Measurements from ENCODE around the gene NDST1.

NDST1 gene

DNA sequence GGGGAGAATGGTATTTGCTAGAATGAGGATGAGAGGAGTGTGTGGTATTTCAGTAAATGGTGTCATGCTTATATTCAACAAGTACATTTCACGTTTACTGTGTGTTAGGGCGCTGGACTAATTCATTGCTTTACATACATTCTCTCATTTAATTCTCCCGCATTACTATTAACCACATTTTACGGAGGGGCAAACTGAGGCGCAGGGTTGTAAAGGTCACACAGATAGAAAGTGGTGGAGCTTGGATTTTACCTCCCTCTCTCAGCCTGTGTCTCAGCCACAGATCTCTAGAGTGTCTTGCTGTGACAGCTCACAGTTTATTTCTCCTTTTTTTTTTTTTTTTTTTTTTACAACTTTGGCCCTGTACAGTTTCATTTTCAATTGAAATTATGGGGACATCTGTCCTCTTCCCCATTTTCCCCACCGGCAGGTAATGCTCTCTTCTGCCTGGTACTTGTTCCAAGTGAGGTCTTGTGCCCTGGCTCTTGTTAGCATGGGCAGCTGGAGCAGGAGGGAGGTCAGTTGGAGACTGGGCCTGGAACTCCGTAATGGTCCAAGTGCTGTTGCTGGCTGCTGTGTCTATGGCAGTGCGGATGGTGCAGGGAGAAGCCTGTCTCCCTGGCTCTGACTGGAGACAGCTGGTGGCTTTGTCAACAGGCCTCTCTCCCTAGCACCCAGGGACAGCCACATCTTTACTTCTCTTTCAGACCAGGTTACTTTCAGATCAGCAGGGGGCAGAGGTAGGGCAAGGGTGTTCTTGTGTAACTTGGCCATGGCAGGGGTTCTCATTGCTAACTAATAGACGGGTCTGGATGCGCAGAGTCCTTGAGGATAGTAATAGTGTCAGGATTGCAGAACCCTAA, 20.5 kb upstream of the NDST1 start:
- peak overlapping the region; percentile 61 to 98 (median 86) for H3K4me3 ChIP-seq

DNA sequence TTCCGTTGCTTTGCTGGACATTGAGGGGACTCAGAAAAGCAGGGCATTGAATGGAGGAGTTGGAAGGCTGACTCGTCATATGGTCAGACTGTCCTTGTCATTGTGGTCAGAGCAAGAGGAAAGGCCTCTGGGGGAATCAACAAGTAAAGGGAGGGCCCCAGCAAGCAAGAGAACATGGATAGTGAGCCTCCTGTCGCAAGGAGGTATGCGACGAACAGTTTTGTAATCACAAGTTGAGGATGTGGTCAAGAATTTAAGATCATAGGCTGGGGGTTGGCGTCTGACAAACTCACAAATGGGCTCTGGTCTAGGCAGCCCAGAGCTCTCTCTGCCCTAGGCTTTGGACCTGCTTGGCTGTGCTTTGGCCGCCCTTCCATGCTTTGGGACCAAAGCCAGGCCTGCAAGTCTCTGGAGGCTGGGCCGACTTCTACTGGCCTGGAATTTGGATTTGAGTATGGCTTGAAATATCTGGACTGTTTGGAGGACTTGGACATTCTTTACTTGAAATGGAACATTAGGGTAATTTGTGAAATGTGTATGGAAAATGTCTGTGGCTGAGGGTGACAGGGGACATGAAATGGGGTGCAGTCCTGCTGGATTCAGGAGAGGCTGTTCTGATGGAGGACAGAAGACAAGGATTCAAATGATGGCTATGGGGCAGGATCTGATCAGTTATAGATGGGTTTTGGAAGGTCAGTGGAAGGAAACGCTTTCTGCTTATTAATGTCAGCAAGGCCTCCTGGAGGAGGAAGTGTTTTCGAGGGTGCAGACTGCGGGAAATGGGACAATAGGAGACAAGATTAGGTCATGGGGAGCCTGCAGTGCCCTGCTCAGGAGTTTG, 19.2 kb upstream of the NDST1 start:
- Histone ChIP-seq H3K4me3 (peak overlapping the region in 2 of 7 experiments; percentile 86 to 90), H3K27ac (peak overlapping the region in 20 of 21 experiments; percentile 55 to 99 (median 98))

More for the DNA sequence above, 20.5 kb upstream of the NDST1 start:
- peak overlapping the region; percentile 55 to 99 (median 98) for H3K27ac ChIP-seq

DNA sequence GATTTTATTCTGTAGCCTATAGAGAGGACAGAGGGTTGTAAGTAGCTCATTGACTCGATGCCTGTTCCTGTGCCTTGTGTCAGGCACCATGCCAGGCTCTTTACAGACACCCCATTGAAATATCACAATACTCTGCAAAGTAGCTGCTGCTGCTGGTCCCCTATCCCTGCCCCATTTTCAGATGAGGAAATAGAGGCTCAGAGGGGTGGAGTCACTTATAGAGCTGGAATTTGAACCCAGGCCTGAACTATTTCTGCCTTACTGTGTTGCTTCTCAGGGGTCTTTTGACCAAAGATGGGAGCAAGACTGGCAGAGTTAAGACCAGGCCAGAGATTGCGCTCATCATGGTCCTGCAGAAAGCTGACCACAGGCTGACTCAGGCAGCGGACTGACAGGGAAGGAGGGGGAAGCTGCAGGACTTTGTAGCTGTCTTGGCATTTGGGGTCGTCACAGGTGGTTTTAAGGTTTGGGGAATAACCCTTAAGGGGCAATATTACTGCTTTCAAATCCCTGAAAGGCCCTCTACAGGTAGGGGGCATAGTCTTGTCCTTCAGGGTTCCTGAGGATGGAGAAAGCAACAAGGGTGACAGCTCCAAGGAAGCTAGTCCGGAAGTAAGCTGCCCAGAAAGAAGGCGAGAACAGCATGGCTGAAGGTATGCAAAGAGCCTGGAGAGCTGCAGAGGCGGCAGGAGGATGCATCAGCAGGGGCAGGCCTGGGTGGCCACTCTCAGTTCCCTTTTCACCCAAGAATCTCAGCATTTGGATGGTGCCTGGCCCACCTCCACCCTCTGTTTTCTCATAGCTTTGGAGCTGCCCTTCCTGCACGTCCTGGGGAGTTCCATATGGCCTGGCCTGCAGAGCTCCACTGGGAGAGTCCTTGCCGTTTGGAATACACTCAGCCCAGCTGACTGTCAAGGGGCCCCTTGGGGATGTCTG, 18.3 kb upstream of the NDST1 start:
- peak overlapping the region in 20 of 21 experiments; percentile 46 to 99 (median 98) for H3K27ac ChIP-seq

DNA sequence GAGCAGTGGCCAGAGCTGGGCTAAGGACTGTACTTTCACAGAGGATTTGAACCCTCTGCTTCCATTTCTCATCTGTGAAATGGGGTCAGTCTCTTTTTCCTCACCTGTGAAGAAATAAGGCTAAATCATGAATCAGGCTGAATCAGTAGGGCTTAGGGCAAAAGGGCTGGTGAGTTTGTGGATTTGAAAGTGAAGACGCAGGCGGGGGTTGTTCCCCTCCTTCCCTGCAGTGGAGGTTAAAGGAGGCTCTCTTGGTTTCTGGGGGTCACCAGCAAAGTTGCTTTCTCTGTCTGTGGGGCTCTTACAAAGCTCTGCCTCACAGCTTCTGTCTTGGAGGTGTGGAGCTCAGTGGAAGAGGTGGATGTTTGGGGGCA, 17.6 kb upstream of the NDST1 start:
- H3K4me3 ChIP-seq, result no peak overlapping the region
- H3K27ac ChIP-seq, result peak overlapping the region in 20 of 21 experiments; percentile 46 to 99 (median 98)

More for the DNA sequence above, 18.3 kb upstream of the NDST1 start:
- no peak overlapping the region for H3K4me3 ChIP-seq

DNA sequence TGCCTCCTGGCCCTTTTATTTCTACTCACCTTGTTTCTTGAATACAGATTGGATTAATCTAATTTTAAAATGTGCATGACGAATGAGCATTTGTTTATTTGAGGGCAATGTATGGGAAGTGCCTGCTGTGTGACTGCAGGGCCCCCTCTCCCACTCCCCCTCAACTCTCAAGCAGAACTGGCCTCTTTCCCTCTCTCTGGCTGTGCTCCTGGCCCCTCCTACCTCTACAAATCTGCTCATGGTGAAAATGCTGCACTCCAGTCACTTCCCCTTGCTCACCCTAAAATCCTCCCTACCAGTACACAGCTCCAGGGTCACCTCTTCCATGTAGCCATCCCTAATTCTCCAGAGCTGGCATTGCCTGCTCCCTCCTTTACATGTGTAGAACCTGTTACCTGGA, 17.2 kb upstream of the NDST1 start:
- Histone ChIP-seq H3K27ac (peak overlapping the region in 20 of 21 experiments; percentile 46 to 99 (median 98)), H3K4me3 (no peak overlapping the region)

DNA sequence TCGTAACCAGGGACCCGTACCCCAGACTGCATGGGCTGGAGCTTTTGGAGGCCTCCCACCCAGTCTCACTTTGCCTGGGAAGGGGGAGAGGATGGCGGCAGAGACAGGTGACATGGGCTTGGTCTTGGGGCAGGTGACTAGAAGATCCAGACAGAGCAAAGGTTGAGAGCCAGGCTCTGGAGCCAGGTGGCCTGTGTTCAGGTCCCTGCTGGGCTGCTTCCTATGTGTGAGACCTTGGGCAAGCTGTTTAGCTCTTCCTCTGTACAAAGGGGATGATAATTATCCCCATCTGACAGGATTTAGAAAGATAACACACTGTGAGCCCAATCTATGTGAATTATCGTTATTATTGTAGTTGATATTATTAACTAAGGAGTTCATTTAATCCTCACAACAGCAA, 16.1 kb upstream of the NDST1 start:
- Histone ChIP-seq H3K27ac (peak overlapping the region in 19 of 21 experiments; percentile 42 to 99 (median 96)), H3K4me3 (no peak overlapping the region)

DNA sequence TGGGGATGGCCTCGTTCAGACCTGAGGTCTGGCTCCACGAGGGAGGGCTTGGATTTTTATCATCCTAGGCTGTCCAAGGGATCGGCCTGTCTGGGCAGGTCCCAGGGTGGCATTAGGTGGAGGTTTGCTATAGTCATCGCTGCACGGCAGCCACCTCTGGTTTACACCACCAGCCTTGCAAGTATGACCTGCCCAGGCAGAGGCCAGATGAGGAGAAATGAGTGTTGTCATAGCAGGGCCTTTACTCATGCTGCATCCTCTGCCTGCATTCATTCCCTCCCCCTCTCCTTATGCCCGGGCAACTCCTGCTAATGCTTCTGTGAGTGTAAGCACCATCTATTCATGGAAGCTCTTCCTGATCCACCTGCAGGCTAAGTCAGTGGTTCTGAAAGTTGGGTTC, 15.3 kb upstream of the NDST1 start:
- Histone ChIP-seq H3K27ac (peak overlapping the region in 20 of 21 experiments; percentile 42 to 99 (median 93)), H3K4me3 (no peak overlapping the region)

DNA sequence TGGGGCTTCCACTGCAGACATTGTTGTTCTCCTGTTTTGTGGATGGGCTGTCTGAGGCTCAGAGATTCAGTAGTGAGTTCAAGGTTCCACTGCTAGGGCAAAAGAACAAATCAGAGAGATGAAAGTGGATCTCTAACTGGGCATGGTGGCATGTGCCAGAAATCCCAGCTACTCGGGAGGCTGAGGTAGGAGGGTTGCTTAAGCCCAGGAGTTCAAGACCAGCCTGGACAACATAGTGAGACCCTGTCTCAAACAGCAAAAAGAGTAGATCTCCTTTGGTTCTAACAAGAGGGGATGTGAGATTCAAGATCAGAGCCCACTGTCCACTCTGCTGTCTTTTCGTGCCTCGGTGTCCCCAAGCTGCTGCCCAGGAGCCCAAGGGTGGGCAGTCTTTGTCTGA, 11.8 kb upstream of the NDST1 start:
- Histone ChIP-seq H3K4me3 (no peak overlapping the region), H3K27ac (peak overlapping the region in 20 of 21 experiments; percentile 20 to 91 (median 82))

DNA sequence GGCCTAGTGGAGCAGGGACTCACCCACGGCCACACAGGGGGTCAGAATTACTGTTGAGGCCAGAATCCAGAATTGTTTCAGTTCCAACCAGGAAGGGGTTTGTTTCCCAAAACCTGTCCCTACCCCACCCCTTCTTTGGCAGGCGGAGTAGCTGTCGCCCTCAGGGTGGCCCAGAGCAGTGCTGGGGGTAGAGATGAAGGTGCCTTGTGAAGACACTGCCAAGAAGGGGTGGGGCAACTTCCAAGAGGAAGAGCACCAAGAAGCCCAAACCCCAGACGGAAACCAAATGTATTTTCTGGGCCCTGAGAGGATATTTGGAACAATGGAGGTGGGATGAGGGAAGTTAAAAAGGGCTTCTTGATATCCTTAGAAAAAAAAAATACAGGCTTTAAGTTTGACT, 11.4 kb upstream of the NDST1 start:
- Histone ChIP-seq H3K27ac (peak overlapping the region in 20 of 21 experiments; percentile 20 to 91 (median 82)), H3K4me3 (no peak overlapping the region)

DNA sequence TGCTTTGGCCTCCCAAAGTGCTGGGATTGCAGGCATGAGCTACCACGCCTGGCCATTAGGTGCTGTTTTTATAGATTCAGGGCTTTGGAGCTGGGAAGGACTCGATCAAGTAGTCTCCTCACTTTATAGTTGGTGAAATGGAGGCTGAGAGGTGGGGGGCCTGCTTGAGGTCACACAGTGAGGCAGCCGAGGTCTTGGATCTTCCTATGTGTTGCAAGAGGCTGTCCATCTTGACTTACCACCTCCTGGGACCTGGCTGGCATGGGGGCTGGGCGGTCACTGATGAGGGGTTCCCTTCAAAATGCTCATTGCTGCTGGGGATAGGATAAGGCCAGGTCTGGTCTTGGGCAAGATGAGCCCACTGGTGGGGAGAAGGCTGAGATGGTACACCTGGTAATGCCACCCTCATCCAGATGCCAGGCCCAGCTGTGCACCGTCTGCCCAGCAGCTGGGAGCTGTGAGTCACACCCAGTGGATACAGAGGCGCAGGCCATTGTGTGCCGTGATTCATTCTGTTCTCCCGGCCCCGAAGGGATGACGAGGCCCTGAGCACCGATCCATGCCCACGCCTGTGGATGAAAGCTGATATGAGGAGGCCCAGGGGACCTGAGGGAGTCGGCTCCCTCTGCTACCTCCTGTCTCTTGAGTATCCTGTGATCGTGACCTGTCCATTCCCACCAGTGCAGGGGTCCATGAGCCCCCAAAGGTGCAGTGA, 10.5 kb upstream of the NDST1 start:
- H3K4me3 ChIP-seq, result peak overlapping the region in 2 of 7 experiments; percentile 7 to 9

DNA sequence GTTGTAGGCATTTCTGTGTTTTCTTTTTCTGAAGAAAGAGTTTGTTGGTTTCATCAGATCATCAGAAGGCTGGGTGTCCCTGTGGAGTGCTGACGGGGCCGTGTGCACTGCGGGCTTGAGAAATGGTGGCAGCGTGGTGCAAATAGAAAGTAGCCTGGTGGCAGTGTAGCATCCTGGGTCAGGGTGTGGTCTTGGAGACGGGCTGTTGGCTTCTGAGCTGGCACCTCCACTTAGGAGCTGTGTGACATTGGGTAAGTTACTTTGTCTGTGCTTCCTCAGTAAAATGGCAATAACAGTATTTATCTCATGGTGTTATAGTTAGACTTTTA, 10.0 kb upstream of the NDST1 start:
- peak overlapping the region in 20 of 21 experiments; percentile 30 to 91 (median 82) for H3K27ac ChIP-seq
- peak overlapping the region in 2 of 7 experiments; percentile 7 to 9 for H3K4me3 ChIP-seq

More for the DNA sequence above, 10.5 kb upstream of the NDST1 start:
- peak overlapping the region in 20 of 21 experiments; percentile 30 to 91 (median 82) for H3K27ac ChIP-seq

DNA sequence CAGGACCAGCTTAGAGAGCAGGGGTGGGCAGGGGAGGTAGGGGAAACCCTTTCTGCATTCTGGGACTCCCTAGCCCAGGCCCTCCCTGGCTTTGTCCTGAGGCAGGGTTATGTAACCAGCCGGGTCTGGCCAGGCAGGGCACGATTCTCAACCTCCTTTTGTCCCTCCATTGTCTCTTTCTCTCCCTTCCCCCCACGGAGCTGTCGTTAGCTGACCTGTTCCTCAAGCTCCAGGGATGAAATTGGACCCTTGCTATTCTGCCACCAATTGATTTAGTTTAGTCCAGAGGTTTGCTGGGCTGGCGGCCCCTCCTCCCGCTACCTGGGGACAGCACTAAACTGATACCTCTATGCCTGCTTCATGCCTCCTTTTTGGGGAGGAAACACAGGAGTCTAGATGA, 9.4 kb upstream of the NDST1 start:
- Histone ChIP-seq H3K27ac (peak overlapping the region in 20 of 21 experiments; percentile 30 to 91 (median 82)), H3K4me3 (peak overlapping the region in 1 of 7 experiments; percentile 9)

DNA sequence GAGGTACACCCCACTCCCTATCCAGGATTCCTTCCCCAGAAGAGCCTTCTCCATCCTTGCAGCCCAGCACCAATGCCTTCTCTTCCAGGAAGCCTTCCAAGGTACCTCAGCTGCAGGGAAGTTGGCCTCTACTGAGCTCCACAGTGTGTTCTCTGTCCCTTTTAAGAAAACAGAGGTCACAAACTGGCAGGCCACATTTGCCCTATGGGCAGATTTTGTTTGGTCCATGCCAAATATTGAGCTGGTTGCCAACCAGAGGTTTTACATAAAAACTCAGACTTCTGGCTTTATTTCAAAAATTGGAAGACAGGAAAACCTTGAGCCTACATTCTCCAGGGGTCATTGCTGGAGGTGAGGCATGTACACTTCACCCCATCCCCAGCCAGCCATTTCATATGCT, 9.0 kb upstream of the NDST1 start:
- H3K4me3 ChIP-seq, result no peak overlapping the region
- H3K27ac ChIP-seq, result peak overlapping the region in 18 of 21 experiments; percentile 66 to 91 (median 83)

DNA sequence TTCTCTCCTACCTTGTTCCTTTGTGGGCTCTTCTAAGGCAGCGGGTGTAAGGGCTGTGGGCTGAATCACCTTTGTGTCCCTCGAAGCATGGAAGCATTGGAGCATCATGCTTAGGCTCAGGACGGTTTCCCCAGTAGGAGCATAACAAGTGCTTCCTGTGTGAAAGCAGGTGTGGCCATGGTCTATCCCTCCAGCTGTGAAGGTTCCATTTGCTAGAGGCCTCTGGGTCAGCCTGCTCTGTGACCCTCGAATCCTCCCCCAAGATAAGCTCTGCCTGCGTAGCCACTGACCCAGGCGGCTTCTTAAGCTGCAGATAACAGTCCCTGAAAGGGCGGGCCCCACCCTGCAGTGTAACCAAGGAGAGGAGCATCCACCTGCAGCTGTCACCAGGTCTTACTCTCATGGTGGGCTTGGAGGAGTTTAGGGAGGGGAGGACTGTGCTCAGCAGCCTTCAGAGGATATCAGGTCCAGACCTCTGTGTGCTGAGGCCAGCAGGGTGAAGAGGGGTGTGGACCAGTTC, 8.4 kb upstream of the NDST1 start:
- Histone ChIP-seq H3K4me3 (no peak overlapping the region), H3K27ac (peak overlapping the region in 15 of 21 experiments; percentile 62 to 91 (median 85))

DNA sequence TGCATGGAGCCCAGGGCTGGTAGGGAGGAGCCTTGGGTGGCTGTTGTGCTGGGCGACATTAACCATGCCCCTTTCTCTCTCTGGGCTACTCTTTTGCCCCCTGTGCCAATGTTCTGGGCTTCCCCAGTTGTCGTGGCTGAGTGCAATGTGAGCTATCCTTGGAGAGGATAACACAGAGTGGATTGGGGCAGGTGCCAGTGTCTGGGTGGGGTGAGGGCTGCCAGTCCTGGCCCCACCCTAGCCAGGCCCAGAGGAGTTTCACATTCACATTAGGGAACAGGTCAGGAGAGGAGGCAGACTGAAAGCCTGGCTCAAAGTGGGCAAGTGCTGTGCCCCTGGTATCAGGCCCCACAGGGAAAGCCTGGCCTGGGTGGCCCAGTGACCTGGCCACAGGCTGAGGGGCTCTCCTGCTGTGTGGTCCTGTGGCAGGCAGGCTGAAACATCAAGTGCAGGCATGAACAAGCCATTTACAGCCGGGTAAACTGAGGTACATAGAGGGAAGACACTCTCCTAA, 7.5 kb upstream of the NDST1 start:
- no peak overlapping the region for H3K4me3 ChIP-seq
- peak overlapping the region in 19 of 21 experiments; percentile 62 to 91 (median 82) for H3K27ac ChIP-seq

DNA sequence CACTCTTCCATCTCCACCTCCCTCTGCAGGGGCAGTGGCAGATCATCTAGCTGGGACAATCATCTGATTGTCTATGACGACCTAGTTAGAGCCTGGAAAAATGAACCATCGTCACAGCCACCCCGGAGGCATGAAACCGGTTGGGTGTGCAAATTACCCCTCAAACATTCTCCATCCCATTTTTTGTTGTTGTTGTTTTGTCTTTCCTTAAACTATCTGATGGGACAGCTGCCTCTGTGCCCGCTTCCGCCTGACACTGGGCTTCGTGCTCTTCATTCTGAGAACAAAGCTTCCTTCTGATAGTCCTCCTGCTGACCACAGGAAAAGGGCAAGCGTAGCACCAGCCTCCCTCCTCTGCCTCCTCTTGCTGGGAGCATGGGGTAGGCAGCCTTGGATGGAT, 7.0 kb upstream of the NDST1 start:
- Histone ChIP-seq H3K27ac (peak overlapping the region in 19 of 21 experiments; percentile 62 to 91 (median 82)), H3K4me3 (no peak overlapping the region)

DNA sequence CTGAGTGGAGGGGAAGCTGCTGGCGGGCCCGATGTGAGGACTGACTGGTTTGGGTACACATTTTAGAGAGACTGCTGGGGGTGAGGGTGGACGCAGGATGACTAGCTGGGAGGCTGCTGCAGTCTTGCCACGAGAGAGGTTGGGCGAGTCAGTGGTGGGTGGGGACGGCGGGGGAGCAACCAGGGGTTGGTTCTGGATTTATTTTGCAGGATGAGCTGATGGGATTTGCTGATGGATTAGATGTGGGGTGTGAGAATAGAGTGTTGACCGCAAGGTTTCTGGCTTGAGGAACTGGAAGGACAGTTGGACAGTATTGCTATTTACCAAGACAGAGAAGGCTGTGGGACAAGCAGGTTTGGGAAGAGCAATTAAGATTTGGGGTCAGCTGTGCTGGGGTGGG, 5.8 kb upstream of the NDST1 start:
- Histone ChIP-seq H3K4me3 (no peak overlapping the region), H3K27ac (peak overlapping the region in 19 of 21 experiments; percentile 19 to 91 (median 81))

DNA sequence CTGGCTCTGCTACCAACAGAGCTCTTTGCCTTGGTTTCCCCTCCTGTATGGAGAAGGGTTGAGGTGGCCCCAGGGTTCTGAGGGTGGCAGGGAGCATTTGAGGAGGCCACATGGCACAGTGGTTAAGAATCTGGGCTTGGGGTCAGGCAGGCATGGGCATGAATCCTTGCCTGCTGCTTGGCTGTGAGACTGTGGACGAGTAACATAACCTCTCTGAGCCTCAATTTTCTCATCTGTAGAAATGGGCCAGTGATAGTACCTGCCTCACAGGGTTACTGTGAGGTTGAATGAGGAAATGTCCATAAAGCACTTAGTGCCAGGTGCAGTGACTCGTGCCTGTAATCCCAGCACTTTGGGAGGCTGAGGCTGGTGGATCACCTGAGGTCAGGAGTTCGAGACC, 5.1 kb upstream of the NDST1 start:
- peak overlapping the region in 19 of 21 experiments; percentile 19 to 91 (median 78) for H3K27ac ChIP-seq

More for the DNA sequence above, 5.1 kb upstream of the NDST1 start:
- no peak overlapping the region for H3K4me3 ChIP-seq

Measured in skin epidermis (tissue), 12 donors.